Testis (tissue), 2 donors: ENCODE results near the gene ASTN1.

Source experiments
- CTCF ChIP-seq, 3 experiments: fragments of 450-650 bp in 2 of 3; fragments of 200-600 bp in 1 of 3; sonication (generic) in 1 of 3; IDR thresholded peaks; one replicate each; pipeline ENCODE4 v1.5.1; 2016 to 2019; ENCODE audit warnings: antibody characterized with exemption in 3 of 3, mild to moderate bottlenecking in 2 of 3, moderate library complexity in 1 of 3
- POLR2A ChIP-seq: fragments of 450-650 bp; IDR thresholded peaks from one replicate; pipeline ENCODE4 v1.6.1; 2017; ENCODE audit warnings: antibody characterized with exemption, mild to moderate bottlenecking, moderate library complexity

- TF ChIP-seq CTCF (IDR thresholded peaks at IDR 0.05) (no peak), POLR2A (no peak)
Observed at GRCh38 chr1:176919386-176920378, 244.8 kb downstream of the ASTN1 start.
